HG03342 (cell line): ENCODE data around the gene CNBP.
"Not testable (repeated sequence)": the region's sequence is repeated elsewhere in the genome, so short reads cannot be mapped to it uniquely, and the experiment has no call there.

ENCODE experiments used
- ATAC-seq: cut with Tn5 transposase; IDR thresholded peaks from one replicate; pipeline ENCODE4 v1.9.1; 2021; ENCODE audit warnings: mild to moderate bottlenecking, moderate library complexity; ENCODE audit not compliant: unreplicated experiment

The CNBP gene

DNA sequence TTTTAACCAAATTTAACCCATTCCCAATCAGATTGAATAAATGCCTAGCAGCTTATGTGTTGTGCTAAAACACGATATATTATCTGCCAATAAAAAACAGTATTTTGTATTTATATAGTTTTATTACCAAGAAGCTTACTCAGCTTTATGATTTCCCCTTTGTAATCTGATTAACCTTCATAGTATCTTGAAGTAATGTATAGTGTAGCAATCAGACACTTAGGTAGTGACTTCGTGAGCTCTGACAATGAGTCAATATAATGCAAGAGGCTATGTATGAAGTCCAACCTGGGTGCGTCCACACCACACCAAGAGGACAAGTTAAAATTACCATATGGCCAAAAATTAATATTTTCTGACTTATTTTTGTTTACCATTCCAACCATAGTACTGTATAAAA is 2.1 kb upstream of the CNBP start:
- ATAC-seq, result no peak

DNA sequence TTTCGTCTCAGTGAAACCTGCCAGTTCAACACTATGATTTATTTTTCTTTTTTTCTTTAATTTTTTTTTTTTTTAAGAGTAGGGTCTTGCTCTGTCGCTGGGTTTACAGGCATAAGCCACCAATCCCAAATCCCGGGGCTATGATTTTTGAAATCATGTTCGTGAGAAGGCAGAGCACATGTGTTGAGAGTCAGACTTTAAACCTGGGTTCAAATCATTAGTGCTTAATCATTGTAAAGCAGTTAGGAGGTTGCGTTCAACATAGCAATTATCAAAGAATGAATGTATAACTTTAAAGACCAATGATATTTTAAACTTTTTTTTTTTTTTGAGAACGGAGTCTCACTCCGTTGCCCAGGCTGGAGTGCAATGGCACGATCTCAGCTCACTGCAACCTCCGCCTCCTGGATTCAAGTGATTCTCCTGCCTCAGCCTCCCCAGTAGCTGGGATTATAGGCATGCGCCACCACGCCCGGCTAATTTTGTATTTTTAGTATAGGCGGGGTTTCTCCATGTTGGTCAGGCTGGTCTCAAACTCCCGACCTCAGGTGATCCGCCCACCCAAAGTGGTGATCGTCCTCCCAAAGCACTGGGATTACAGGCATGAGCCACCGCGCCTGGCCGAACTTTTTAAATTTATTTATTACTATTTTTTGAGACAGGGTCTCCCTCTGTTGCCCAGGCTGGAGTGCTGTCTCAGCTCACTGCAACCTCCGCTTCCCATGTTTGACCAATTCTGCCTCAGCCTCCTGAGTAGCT is 1.3 kb upstream of the CNBP start:
- not testable (repeated sequence) for ATAC-seq

DNA sequence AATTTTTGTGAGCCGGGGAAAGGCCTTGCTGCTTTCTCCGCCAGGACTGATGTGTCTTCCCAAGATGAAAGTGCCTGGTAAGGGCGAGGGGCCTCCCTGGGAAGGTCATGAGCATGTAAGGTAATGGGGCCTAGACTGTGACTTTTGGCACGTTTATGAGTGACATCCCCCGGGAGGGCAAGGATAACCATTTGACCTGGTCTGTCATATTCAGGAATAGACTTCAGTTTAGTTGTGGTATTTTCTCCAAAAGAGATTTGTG is 631 bp upstream of the CNBP start:
- ATAC-seq, result peak; percentile 7

DNA sequence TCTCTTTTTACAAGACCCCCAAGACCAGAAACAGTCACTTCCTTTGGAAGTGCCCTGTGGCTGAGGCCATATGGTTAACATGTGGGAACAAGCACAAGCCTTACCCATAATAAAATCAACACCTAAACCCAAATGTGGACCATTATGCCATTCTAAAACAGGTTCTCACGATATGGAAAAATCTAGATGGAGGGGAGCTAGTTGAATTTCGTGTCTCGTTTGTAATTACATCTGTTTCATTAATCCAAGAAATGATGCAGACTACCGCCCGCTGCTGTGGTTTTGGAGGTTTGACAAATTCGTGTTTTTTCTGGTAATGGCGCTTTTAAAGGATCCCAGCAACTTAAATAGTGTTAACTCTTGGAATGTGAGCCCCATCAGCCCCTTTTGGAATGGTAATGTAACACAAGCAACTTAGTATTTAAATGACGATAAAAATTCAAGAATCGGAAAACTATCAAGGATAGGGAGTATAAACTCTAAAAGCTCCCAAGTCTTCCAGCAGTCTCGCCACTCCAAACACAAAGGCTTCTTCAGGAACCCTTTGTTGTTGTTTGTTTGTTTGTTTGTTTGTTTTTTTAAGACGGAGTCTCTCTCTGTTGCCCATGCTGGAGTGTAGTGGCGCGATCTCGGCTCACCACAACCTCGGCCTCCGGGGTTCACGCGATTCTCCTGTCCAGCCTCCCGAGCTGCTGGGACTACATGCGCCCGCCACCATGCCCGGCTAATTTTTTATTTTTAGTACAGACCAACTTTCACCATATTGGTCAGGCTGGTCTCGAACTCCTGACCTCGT is 1.1 kb downstream of the CNBP start:
- no peak for ATAC-seq

- ATAC-seq, result no peak
Measured at GRCh38 chr3:129181819-129182218, 1.9 kb downstream of the CNBP start.

- ATAC-seq, result no peak
Measured at GRCh38 chr3:129180461-129180860, 3.2 kb downstream of the CNBP start.

GRCh38 chr3:129176051-129176450 is 7.6 kb downstream of the CNBP start:
- no peak for ATAC-seq

GRCh38 chr3:129173725-129174124 is 10.0 kb downstream of the CNBP start:
- ATAC-seq, result no peak

DNA sequence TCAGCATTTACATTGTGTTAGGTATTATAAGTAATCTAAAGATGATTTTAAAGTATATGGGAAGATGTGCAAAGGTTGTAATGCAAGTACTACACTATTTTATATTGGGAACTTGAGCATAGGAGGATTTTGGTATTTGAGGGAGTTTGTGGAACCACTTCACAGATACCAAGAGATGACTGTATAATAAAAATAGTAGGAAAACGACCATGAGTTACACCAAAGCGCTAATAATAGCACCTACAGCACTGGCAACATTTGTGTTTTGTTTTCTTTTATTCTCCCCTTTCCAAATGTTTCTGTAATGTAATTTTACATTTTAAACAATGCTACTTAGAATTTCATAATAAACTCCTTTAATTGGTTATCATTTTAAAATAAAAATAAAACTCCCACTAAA is 10.5 kb downstream of the CNBP start:
- ATAC-seq, result no peak

DNA sequence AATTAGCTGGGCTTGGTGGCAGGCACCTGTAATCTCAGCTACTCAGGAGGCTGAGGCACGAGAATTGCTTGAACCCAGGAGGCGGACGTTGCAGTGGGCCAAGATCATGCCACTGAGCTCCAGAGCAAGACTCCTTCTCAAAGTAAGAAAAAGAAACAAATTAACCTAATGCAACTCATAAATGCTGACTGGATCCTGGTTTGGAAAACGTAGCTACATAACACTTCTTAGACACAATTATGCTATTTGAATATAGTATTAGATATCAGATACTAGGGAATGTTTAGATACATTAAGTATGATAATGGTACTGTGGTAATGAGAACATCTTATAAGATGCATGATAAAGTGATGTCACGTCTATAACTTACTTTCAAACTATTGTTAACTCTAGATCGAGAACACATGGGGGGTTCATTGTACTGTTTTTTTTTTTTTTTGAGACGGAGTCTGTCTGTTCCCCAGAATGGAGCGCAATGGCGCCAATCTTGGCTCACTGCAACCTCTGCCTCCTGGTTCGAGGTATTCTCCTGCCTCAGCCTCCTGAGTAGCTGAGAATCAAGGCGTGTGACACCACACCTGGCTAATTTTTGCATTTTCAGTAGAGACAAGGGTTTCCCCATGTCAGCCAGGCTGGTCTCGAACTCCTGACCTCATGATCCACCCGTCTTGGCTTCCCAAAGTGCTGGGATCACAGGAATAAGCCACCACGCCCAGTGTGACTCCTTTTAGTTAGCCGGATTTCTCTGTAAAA is 16.9 kb downstream of the CNBP start:
- ATAC-seq, result no peak

GRCh38 chr3:129165594-129165993 is 18.1 kb downstream of the CNBP start:
- ATAC-seq, result not testable (repeated sequence)

- ATAC-seq, result no peak
Measured at GRCh38 chr3:129164500-129164899, 19.2 kb downstream of the CNBP start.

GRCh38 chr3:129162729-129163579 is 20.7 kb downstream of the CNBP start:
- no peak for ATAC-seq

DNA sequence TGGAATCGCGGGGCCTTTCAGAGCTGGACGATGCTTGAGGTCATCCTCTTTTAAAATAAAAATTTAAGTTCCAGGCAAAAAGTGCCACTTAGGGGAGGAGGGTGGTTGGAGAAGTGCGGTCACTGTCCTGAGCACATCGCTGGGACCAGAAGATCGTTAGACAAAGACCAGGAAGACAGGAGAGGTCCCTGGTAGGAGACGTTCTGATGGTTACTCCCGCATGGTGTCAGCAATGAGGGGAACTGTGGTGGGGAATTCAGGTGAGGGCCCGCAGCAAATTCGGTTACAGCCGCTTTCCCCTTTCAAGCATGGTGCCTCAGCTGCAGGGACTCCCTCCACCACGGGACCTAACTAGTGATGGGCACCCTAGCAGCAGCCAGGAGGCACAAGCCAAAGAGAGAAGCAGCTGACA is 21.8 kb downstream of the CNBP start:
- ATAC-seq, result peak; percentile 9

DNA sequence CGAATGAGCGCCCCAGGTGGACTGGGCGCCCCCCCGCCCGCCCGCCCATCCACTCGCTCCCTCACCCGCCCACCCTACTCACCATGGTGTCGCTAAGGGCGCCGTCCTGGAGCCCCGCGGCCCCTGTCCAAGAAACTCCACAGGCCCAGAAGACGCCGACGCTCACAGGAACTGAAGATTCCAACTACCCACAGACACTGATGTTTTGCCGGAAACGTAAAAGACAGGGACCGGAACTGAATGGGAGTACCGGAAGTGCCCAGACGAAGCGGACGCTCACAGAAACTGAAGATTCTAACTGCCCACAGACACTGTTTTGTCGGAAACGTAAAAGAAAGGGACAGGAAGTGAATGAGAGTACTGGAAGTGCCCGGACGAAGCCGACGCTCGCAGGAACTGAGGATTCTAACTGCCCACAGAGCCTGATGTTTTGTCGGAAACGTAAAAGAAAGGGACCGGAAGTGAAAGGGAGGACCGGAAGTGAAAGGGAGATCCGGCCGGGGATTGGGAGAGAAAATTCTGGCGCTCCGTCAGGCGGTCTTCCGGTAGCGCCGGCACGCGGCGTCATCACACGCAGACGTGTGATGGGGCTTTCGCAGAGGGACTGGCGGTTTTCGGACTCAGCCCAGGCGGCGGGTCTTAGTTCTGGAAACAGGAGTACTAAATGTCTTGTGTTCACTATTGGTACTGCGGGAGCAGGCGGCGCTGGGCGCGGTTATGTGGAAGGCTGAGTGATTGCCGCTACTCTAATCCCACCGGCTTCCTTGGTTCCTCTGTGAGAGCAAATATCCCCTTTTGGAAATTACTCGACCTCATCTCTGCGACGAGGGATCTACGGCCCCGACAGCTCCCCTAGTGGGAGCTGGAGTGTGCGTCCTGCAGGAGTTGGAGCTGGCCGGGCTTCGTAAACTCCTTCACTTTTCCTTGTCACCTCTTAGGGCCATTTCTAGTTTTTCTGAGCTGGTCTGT is 22.5 kb downstream of the CNBP start, which contains the start of gene ISY1:
TSS of gene ISY1 (minus strand) at position 173 of the 969 bp plus-strand sequence. CDS start at position 85, 88 bp downstream.
- ATAC-seq, result peak; percentile 78

DNA sequence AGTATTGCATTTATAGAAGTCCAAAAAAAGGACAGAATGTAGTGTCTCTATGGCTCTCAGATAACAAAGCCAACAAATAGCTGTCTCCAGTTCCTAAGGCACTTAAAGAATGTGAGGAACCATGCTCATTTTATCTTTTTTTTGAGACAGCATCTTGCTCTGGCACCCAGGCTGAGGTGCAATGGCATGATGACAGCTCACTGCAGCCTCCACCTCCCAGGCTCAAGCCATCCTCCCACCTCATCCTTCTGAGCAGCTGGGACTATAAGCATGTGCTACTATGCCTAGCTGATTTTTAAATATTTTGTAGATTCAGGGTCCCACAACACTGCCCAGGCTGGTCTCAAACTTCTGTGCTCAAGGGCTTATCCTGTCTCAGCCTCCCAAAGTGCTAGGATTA is 38.9 kb downstream of the CNBP start:
- no peak for ATAC-seq

- ATAC-seq, result not testable (repeated sequence)
Measured at GRCh38 chr3:129141011-129141410, 42.7 kb downstream of the CNBP start.

DNA sequence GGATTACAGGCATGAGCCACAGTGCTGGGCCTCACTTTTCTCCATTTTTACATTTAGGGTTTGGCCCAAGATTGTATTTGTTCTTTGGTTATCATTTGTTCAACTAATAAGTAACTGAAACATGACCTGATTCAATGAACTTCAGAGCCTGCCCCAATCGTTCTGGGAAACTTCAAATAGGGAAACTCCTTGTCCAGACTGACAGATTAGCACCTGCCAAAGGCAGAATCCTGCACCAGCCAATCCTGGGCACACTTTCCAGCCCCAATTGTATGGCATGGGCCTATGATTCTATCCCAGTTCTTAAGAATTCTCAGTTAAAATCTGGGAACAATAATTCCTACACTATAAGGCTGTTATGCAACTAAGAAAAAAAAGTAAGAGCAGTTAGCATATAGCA is 43.8 kb downstream of the CNBP start:
- ATAC-seq, result no peak

DNA sequence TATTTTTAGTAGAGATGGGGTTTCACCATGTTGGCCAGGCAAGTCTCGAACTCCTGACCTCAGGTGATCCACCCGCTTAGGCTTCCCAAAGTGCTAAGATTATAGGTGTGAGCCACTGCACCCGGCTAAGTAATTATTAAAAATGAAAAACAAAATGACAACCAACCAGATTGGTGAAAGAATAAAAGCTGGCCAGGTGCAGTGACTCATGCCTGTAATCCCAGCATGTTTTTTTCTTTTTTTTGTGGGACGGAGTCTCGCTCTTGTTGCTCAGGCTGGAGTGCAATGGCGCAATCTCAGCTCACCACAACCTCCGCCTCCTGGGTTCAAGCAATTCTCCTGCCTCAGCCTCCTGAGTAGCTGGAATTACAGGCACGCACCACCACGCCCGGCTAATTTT is 47.4 kb downstream of the CNBP start:
- ATAC-seq, result not testable (repeated sequence)
